ENCODE measurements around the gene SHOC1.
"Not testable (repeated sequence)": the region's sequence is repeated elsewhere in the genome, so short reads cannot be mapped to it uniquely, and the experiment has no call there.

Gene SHOC1

DNA sequence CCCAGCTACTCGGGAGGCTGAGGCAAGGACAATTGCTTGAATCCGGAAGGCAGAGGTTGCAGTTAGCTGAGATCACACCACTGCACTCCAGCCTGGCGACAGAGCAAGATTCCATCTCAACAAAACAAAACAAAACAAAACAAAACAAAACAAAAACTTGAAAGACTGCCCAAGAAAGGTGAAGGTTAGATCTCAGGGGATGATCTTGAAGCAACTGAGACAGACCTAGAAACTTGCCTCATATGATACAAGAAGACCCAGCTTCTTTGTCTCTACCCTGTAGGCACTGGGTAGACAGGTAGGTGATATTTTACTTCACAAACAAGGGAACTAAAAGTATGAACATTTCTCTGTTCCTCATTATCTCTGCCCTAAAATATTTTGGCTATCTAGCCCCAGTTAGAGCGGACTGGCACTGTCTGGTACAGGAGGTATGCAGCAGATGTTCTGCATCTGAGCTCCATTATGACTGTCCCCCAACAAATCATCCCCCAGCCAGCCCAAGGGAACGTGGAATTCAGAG is 26.3 kb upstream of the SHOC1 start:
- Mint-ChIP-seq H3K9me3 (no peaks in the 10 kb centered on the region), H3K4me1 (no peaks in the 10 kb centered on the region), H3K27ac (ENCODE audit: low read depth) (no peak overlapping the region), H3K36me3 (ENCODE audit: insufficient read depth) (no peaks in the 10 kb centered on the region), H3K4me3 (no peak overlapping the region), H3K27me3 (peaks cover 16% of the 10 kb centered on the region)
- DNase-seq (ENCODE audit: low spot score in 2 of 2) (no peak), ATAC-seq (replicated peaks; ENCODE audit: extremely low read depth, poor library complexity, severe bottlenecking) (no peak)

DNA sequence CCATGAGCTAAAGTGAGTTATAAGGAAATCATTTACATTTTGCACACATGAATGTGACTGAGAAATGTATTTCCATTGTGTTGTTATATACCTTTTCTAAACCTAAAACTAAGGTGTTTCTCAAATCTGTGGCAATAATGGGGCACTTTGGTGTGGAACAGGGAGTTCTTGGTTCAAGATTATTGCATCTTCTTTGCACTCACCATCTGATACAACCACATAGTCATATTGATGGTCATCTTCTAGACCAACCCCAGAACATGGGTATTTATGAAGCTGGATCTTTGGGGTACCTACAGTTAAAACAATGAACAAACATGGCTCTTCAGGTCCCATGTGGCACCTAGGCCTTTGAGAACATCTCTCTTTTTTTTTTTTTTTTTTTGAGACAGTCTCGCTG is 24.6 kb upstream of the SHOC1 start:
- Mint-ChIP-seq H3K4me1 (no peaks in the 10 kb centered on the region), H3K27ac (ENCODE audit: low read depth) (no peak overlapping the region), H3K36me3 (ENCODE audit: insufficient read depth) (no peaks in the 10 kb centered on the region), H3K4me3 (no peak overlapping the region), H3K9me3 (no peaks in the 10 kb centered on the region), H3K27me3 (peaks cover 16% of the 10 kb centered on the region)
- DNase-seq (ENCODE audit: low spot score in 2 of 2) (no peak), ATAC-seq (replicated peaks; ENCODE audit: extremely low read depth, poor library complexity, severe bottlenecking) (no peak)

DNA sequence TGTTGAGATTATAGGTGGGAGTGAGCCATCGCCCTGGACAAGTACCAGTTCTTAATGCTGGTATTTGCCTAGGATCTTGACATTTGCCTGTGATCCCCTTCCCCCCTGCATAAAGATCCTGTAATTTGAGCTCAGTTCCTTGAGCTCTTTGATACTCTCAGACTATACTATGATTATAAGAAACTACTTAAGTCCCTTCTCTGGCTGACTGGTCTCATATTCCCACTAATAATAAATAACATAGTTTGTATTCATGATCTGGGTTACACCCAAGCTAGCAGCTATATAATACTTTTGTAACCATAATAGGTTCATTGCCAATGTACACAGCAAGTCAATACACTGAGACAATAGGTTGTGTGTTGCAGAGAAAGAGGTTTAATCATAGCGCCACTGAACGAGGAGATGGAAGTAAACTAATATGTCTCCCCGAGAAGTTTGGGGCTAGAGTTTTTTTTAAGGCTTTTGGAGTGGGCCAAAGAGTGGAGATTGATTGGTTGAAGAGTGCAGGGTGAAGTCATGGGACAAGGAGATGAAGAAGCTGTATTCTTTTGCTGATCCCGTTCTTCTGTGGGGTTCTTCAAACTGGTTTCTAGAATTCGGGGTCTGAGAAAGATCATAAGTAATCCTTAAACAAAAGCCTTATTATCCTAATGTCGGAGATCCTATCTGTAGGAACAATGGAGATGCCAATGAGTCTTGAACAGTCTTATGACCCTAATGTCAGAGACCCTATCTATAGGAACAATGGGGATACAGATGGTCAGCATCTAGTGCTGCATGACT is 20.7 kb upstream of the SHOC1 start:
- H3K4me3 Mint-ChIP-seq: no peak overlapping the region
- H3K27ac Mint-ChIP-seq (ENCODE audit: low read depth): no peak overlapping the region
- H3K4me1 Mint-ChIP-seq: no peaks in the 10 kb centered on the region
- H3K9me3 Mint-ChIP-seq: no peaks in the 10 kb centered on the region
- DNase-seq (ENCODE audit: low spot score in 2 of 2) (no peak), ATAC-seq (replicated peaks; ENCODE audit: extremely low read depth, poor library complexity, severe bottlenecking) (no peak)
- no peaks in the 10 kb centered on the region for H3K36me3 Mint-ChIP-seq (ENCODE audit: insufficient read depth)
- H3K27me3 Mint-ChIP-seq: peaks cover 7% of the 10 kb centered on the region

DNA sequence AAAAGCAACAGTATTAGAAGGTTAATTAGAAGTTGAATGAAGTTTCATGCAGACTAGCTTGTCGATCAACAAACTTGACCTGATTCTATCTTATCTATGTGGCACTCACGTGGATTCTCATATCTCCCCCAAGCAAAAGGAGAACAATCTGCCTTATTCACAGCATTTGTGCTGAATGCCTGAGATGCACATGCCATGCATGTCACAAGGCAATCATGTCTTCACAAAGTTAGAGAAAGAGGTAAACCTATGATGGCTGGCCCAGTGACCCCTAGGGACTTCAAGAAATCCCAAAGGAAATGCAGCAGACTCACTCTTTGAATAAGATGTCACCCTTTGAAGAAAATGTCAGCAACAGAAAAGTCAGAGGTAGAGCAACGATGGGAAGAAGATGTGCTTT is 17.6 kb upstream of the SHOC1 start:
- DNase-seq (ENCODE audit: low spot score in 2 of 2) (no peak), ATAC-seq (replicated peaks; ENCODE audit: extremely low read depth, poor library complexity, severe bottlenecking) (no peak)
- no peak overlapping the region for H3K27ac Mint-ChIP-seq (ENCODE audit: low read depth)
- H3K9me3 Mint-ChIP-seq: no peaks in the 10 kb centered on the region
- H3K36me3 Mint-ChIP-seq (ENCODE audit: insufficient read depth): no peaks in the 10 kb centered on the region
- no peaks in the 10 kb centered on the region for H3K4me1 Mint-ChIP-seq
- H3K4me3 Mint-ChIP-seq: no peak overlapping the region
- H3K27me3 Mint-ChIP-seq: peaks cover 6% of the 10 kb centered on the region

DNA sequence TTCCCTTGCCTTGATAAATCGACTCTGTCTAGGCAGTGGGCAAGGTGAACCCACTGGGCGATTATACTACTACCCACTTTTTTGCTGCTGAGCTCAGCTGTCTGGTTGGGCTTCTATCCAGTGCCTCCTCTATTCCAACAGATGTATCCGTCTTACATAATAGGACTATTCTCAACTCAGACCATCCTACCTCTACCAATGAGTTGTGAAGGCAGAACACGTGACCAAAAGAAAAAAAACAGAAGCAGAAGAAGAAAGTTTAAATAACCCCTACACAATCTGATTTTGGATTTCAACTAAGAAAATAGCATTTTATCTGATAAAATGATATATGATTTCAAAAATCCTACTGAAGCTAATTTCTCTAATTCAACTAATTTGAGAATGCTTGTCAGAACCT is 16.2 kb upstream of the SHOC1 start:
- Mint-ChIP-seq H3K4me3 (no peak overlapping the region), H3K9me3 (no peaks in the 10 kb centered on the region), H3K36me3 (ENCODE audit: insufficient read depth) (no peaks in the 10 kb centered on the region), H3K4me1 (no peaks in the 10 kb centered on the region), H3K27me3 (no peaks in the 10 kb centered on the region), H3K27ac (ENCODE audit: low read depth) (no peak overlapping the region)
- DNase-seq (ENCODE audit: low spot score in 2 of 2) (no peak), ATAC-seq (replicated peaks; ENCODE audit: extremely low read depth, poor library complexity, severe bottlenecking) (no peak)

DNA sequence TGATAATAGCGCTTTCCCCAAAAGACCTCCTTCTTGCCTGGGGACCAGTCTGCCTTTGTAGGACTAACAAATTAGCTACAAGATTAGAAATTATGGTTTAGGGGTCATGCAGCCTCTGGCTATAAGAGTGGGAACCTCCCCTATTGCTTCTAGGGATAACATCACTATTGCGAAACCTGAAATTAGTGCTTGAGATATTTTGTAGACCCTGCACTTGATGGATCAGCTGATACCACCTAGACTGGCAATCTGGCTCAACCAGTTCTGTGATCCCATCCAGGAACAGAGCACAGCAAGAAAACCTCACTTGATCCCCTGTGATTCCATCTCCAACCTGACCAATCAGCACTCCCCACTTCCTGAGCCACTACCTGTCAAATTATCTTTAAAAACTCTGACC is 15.7 kb upstream of the SHOC1 start:
- H3K36me3 Mint-ChIP-seq (ENCODE audit: insufficient read depth); H3K4me1 Mint-ChIP-seq; H3K27me3 Mint-ChIP-seq; H3K9me3 Mint-ChIP-seq; H3K4me3 Mint-ChIP-seq; DNase-seq (ENCODE audit: low spot score in 2 of 2); ATAC-seq (replicated peaks; ENCODE audit: extremely low read depth, poor library complexity, severe bottlenecking); H3K27ac Mint-ChIP-seq (ENCODE audit: low read depth): not testable (repeated sequence)

DNA sequence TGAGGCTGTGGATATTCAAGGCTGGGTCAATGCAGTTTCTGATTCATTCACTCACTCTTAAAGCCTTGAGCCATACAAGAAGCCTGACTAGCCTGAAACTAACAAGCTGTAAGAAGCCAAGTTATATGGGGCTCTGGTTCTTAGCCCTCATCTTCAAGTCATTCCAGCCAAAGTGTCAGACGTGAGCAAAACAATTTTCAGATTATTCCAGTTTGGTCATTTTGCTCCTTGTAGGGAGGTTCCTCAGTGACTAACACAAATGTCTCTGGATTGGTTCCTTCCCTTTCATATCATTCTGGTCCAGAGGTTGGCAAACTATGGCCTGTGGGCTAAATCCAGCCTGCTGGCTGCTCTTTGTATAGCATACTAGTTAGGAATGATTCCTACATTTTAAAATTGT is 12.5 kb upstream of the SHOC1 start:
- peaks cover 10% of the 10 kb centered on the region for H3K4me1 Mint-ChIP-seq
- H3K36me3 Mint-ChIP-seq (ENCODE audit: insufficient read depth): no peaks in the 10 kb centered on the region
- no peaks in the 10 kb centered on the region for H3K9me3 Mint-ChIP-seq
- no peak overlapping the region for H3K27ac Mint-ChIP-seq (ENCODE audit: low read depth)
- no peak overlapping the region for H3K4me3 Mint-ChIP-seq
- DNase-seq (ENCODE audit: low spot score in 2 of 2): no peak
- no peak for ATAC-seq (replicated peaks; ENCODE audit: extremely low read depth, poor library complexity, severe bottlenecking)
- H3K27me3 Mint-ChIP-seq: peaks cover 18% of the 10 kb centered on the region

DNA sequence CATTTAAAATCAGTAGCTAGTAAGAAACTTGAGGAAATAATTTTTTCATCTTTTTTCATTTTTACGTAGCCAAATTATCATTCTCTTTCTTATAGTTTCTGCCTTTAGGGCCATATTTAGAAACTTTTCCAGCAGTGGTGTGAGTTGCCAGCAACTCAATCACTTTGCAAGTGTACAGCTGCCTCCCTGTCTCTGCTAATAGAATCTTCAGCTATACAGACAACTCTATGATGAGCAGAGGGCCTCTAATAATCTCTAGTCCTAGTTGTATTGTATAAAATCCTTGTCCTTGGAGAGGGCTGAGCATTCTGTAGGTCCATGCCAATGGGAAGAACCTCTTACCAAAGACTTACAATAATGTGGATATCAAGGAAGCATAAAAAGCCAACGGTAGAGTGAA is 11.5 kb upstream of the SHOC1 start:
- Mint-ChIP-seq H3K9me3 (no peaks in the 10 kb centered on the region), H3K36me3 (ENCODE audit: insufficient read depth) (no peaks in the 10 kb centered on the region), H3K27ac (ENCODE audit: low read depth) (no peak overlapping the region), H3K4me1 (peaks cover 10% of the 10 kb centered on the region), H3K27me3 (peaks cover 20% of the 10 kb centered on the region), H3K4me3 (no peak overlapping the region)
- DNase-seq (ENCODE audit: low spot score in 2 of 2): no peak
- ATAC-seq (replicated peaks; ENCODE audit: extremely low read depth, poor library complexity, severe bottlenecking): no peak

DNA sequence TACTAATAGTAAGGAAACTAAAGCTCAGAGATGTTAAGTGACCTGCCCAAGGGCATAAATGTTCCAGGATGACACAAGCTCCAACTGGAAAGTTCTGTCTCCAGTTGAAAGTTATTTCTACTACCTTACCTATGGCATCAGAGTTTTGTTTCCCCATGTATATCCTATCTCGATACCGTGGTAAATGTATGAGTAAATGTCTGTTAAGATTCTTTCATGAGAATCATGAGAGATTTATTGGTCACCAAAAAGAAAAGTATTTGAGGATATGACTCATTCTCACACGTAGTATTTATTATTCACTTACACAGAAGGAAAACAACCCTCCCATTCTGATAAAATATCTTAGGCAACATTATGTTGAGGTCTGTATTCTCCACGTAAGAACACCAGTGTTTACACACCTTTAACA is 11.1 kb upstream of the SHOC1 start:
- no peak for DNase-seq (ENCODE audit: low spot score in 2 of 2)

DNA sequence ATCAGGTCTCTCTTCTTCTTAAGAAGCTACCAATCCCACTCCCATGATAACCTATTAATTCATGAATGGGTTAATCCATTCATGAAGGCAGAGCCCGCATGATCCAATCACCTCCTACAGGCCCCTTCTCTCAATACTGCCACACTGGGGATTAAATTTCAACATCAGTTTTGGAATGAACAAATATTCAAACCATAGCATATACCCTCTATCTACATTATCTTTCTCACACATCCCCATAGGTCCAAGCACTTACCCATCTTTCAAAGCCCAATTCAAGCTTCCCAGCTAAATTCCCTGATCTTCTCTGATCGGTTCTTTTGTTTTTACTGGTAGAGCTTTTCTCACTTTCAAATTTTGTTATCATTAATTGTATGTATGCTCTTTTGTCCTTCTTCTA is 10.5 kb upstream of the SHOC1 start:
- no peak overlapping the region for H3K4me3 Mint-ChIP-seq
- peaks cover 10% of the 10 kb centered on the region for H3K4me1 Mint-ChIP-seq
- H3K36me3 Mint-ChIP-seq (ENCODE audit: insufficient read depth): no peaks in the 10 kb centered on the region
- no peak overlapping the region for H3K27ac Mint-ChIP-seq (ENCODE audit: low read depth)
- H3K9me3 Mint-ChIP-seq: no peaks in the 10 kb centered on the region
- H3K27me3 Mint-ChIP-seq: peaks cover 20% of the 10 kb centered on the region
- no peak for ATAC-seq (replicated peaks; ENCODE audit: extremely low read depth, poor library complexity, severe bottlenecking)
- no peak for DNase-seq (ENCODE audit: low spot score in 2 of 2)

More for the DNA sequence above, 11.1 kb upstream of the SHOC1 start:
- Mint-ChIP-seq H3K27me3 (peaks cover 20% of the 10 kb centered on the region), H3K9me3 (no peaks in the 10 kb centered on the region), H3K27ac (ENCODE audit: low read depth) (no peak overlapping the region), H3K4me1 (peaks cover 10% of the 10 kb centered on the region), H3K4me3 (no peak overlapping the region), H3K36me3 (ENCODE audit: insufficient read depth) (no peaks in the 10 kb centered on the region)
- ATAC-seq (replicated peaks; ENCODE audit: extremely low read depth, poor library complexity, severe bottlenecking): no peak

DNA sequence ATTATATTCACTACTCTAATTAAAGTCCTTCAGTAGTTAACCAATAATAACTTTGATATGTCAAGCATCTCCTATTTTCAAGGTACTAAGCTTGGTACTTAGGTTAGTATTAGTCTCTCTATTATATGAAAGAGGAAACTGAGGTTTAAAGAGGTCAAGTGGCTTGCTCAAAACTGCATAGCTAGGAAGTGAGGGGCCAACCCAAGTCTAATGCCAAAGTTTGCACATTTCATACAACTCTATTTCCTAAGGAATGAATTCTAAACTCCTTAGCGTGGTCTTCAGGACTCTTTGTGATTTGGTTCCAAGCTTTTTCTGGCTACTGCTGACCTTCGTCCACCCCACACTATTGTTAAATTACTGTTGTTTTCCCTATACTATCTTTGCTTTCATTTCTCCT is 9.9 kb upstream of the SHOC1 start:
- H3K9me3 Mint-ChIP-seq: no peaks in the 10 kb centered on the region
- H3K4me1 Mint-ChIP-seq: peaks cover 10% of the 10 kb centered on the region
- peaks cover 20% of the 10 kb centered on the region for H3K27me3 Mint-ChIP-seq
- H3K27ac Mint-ChIP-seq (ENCODE audit: low read depth): no peak overlapping the region
- no peaks in the 10 kb centered on the region for H3K36me3 Mint-ChIP-seq (ENCODE audit: insufficient read depth)
- no peak for ATAC-seq (replicated peaks; ENCODE audit: extremely low read depth, poor library complexity, severe bottlenecking)
- no peak overlapping the region for H3K4me3 Mint-ChIP-seq
- DNase-seq (ENCODE audit: low spot score in 2 of 2): no peak

DNA sequence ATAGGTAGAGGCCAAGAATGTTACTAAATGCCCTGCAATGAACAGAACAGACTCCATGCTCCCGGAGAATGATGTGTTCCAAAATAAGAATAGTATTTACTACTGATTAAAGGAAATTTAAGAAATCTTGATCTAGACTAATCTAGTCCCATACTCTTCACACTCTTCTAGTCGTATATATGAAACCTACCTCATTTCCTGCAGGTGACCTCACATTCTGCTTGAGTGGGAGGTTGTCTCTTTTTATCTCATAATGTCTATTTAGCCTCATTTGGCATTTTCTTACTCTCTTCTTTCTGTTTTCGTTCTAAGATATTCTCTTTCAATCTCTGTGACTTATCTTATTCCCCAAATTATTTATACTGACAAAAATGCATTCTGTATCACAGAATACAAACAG is 9.2 kb upstream of the SHOC1 start:
- no peak for DNase-seq (ENCODE audit: low spot score in 2 of 2)
- Mint-ChIP-seq H3K27ac (ENCODE audit: low read depth) (no peak overlapping the region), H3K9me3 (no peaks in the 10 kb centered on the region), H3K27me3 (peaks cover 20% of the 10 kb centered on the region), H3K4me1 (peaks cover 10% of the 10 kb centered on the region), H3K36me3 (ENCODE audit: insufficient read depth) (no peaks in the 10 kb centered on the region), H3K4me3 (no peak overlapping the region)
- ATAC-seq (replicated peaks; ENCODE audit: extremely low read depth, poor library complexity, severe bottlenecking): no peak

DNA sequence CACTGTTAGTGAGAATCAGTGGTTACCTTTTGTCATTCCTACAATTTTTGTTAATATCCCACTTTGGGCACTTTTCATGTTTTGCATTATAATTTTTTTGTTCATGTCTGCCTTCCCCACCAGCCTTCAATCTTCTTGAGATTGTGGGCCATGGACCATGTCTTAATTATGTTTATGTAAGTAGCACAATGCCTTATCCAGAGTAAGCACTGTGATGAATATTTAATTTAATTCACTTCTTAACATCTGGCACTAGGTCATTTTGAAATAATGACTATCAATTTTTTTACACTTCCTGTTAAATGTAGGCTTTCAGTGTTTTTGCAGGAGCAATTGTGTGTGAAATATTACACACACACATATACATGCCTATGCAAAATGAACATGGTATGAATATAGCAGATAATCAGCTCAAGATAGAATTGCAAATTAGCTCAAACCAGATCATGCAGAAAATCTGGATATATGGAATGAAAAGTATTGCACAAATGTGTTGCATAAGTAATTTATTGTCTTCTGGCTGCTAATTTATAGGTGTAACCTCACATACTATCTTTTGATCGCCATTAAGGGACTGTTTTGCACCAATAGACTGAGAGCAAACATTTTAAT is 5.3 kb upstream of the SHOC1 start:
- Mint-ChIP-seq H3K9me3 (no peaks in the 10 kb centered on the region), H3K36me3 (ENCODE audit: insufficient read depth) (no peaks in the 10 kb centered on the region), H3K4me3 (no peak overlapping the region), H3K27ac (ENCODE audit: low read depth) (no peak overlapping the region), H3K4me1 (peaks cover 10% of the 10 kb centered on the region), H3K27me3 (peaks cover 20% of the 10 kb centered on the region)
- DNase-seq (ENCODE audit: low spot score in 2 of 2) (no peak), ATAC-seq (replicated peaks; ENCODE audit: extremely low read depth, poor library complexity, severe bottlenecking) (no peak)
